ENCODE data around the gene FOXR1. TPM values are rescaled to one million over a fixed set of nuclear protein-coding genes. Genes with fewer than 3 reads are reported as not detected.

The FOXR1 gene, protein sequence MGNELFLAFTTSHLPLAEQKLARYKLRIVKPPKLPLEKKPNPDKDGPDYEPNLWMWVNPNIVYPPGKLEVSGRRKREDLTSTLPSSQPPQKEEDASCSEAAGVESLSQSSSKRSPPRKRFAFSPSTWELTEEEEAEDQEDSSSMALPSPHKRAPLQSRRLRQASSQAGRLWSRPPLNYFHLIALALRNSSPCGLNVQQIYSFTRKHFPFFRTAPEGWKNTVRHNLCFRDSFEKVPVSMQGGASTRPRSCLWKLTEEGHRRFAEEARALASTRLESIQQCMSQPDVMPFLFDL
- not detected in 2 replicates for total RNA-seq

DNA sequence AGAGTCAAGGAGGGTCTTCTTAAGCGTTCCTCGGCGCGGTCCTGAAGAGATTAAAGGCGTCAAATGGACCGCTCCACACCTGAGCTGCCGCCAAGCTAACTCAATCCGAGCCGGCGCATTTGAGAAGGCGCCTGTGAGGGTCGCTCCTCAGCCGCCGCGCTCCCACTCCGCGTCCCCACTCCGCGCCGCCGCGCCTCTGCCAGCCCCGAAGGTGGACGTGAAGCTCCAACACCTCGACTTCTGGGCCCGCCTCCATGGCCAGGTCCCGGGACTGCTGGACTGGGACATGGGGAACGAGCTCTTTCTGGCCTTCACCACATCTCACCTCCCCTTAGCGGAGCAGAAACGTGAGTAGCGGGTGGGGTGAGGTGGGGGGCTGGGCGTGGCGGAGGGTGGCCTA is at the start of gene FOXR1:
Gene FOXR1, plus strand, starts transcription at position 116 of the 400 bp plus-strand sequence. Its CDS starts 171 bp downstream, at position 287.

DNA sequence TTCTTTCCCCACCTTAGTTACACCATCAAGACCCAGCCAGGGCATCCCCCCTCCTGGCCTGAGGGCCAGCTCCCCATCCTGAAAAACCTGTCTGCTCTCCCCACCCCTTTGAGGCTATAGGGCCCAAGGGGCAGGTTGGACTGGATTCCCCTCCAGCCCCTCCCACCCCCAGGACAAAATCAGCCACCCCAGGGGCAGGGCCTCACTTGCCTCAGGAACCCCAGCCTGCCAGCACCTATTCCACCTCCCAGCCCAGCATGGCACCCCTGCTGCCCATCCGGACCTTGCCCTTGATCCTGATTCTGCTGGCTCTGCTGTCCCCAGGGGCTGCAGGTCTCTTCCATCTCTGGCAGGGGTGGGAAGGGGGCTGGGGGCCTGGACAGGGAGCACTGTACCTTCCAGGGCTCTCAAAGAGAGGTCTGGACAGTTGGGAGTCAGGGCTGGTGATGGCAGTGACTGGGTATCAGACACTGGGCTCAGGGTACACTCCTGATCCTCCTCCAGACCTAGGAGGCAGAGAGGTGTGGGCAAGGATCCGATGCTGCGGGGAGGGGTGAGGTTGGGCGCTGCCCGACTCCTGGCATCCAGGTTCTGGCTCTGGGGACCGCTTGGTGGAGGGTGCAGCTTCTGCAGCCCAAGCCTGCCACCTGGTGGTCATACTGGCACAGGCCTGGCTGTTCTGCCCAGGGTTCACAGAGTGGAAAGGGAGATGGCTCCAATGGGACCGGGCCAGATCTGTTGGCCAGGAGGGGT is 15.3 kb upstream of the FOXR1 start, which contains the start of gene UPK2:
Gene UPK2, plus strand, starts transcription at position 205 of the 753 bp plus-strand sequence. Its CDS starts 53 bp downstream, at position 258.

DNA sequence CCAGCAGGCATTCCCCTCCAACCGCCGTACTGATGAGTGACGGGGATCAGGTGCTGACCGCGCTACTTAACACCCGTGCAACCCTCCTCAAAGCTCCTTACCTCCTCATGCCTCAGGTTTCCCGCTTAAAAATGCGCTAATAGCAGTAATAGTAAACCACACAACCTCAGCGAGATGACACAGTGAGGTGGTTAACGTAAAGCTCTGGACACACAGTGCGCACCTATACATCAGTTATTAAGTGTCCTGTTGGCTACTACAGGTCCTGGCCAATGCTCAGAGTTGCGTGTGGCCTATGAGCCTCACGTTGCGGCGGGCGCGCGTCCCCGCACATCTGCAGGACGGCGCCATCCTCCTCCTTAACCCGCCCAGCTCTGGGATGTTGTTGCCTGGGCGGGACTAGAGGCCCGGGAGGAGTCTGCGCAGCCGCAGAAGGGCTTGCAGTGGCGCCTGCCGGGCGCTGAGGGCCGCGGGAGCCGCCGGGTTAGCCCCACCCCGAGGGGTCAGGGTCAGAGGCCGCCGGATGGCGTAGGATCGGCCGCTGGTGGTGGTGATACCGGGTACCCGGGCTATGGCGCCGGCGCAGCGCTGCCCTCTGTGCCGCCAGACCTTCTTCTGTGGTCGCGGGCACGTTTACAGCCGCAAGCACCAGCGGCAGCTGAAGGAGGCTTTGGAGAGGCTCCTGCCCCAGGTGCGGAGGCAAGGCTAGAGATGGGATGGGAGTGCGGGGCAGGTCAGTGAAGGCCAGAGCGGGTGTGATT is 26.2 kb downstream of the FOXR1 start, which contains the start of gene CENATAC:
Gene CENATAC, plus strand, starts transcription at position 512 of the 761 bp plus-strand sequence. Its CDS starts 60 bp downstream, at position 572.

DNA sequence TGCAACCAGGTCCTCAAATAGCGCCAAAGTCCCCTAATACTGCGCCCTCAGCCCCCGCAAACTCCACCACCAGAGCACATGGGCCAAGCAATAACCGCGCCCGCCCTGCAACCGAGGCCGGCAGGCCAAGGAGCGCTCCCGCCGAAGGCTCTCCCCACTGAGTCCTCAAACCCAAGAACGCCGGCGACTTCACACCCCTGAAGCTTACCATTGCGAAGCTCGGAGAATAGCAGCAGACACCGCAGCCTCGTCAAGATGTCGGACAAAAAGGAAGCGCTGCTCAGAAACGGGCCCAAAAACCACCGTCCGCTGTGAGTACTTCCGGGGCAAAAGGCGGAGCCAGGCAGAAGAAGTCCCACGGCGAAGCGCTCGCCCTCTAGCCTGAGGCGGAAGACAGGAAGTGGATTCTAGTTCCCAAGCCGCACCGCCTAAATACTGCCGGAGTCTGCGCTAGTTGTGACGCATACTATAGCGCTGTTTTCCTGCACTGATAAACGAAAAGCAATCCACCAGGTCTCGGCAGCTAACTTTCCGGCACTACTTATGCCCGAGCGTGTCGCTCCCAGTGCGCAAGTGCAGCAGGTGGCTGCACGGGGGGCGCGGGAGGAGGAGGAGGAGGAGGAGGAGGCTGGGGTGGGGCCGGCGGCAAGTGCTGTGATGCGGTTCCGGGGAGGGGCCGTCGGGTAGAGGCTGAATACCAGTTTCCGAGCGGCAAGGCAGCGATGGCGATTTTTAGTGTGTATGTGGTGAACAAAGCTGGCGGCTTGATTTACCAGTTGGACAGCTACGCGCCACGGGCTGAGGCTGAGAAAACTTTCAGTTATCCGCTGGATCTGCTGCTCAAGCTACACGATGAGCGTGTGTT is 46.7 kb downstream of the FOXR1 start, which contains the start of the genes RPS25 and TRAPPC4:
Gene RPS25, minus strand, starts transcription at position 270 of the 865 bp plus-strand sequence. Its CDS starts 59 bp downstream, at position 211.
Gene TRAPPC4, plus strand, starts transcription at position 693 of the 865 bp plus-strand sequence. Its CDS starts 30 bp downstream, at position 723.

DNA sequence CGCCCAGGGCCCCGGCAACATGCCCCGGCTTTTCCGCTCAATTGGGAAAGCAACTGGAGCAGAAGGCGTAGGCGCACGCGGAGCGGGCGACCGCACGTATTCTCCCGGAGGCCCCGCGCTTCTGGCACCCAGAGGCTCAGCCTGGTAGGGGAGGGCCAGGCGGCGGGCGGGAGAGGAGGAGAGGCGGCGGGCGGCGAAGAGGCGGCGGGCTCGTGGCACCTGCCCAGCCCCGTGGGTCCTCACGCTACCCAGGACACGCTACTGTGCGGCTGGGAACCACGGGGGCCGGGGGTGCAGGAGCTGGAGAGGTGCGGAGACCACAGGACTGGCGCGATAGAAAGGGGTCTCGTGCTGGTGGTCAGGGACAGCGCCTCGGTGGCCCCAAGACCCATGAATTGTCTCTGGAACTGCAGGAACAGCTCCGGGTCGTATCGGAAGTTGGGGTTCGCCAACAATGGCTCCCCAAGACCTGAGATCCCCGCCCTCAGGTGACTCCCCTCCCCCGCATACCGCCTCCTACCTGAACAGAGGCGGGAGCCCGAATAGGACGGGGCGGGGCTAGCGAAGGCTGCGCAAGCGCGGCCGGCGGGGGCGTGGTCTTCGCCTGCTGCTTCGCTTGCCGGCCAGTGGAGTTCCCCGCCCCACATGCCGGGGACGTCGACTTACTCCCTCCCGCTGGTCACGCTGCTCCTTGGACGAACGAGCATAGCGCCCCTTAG is 58.9 kb downstream of the FOXR1 start, which contains the start of gene SLC37A4:
Gene SLC37A4, minus strand, starts transcription at position 549 of the 719 bp plus-strand sequence.

Other genes with a start within 250 kb of the FOXR1 start
- 46.0 and 63.8 TPM in 2 replicates for gene DDX6, start 180.6 kb upstream of the FOXR1 start, total RNA-seq
- gene CXCR5, start 87.9 kb upstream of the FOXR1 start, total RNA-seq = not detected in 2 replicates
- 12.6 and 12.7 TPM in 2 replicates for gene BCL9L, start 45.8 kb upstream of the FOXR1 start, total RNA-seq
- not detected in 2 replicates for gene UPK2, start 15.5 kb upstream of the FOXR1 start, total RNA-seq
- gene CENATAC, start 26.4 kb downstream of the FOXR1 start, total RNA-seq = 5.7 and 5.9 TPM in 2 replicates
- gene RPS25, start 46.6 kb downstream of the FOXR1 start, total RNA-seq = 1,582 and 1,602 TPM in 2 replicates
- gene TRAPPC4, start 47.0 kb downstream of the FOXR1 start, total RNA-seq = 68.0 and 84.3 TPM in 2 replicates
- 17.9 and 22.6 TPM in 2 replicates for gene SLC37A4, start 59.1 kb downstream of the FOXR1 start, total RNA-seq
- 120 and 121 TPM in 2 replicates for gene HYOU1, start 85.4 kb downstream of the FOXR1 start, total RNA-seq
- 25.1 and 25.7 TPM in 2 replicates for gene VPS11, start 96.1 kb downstream of the FOXR1 start, total RNA-seq
- 9.1 and 14.7 TPM in 2 replicates for gene HMBS, start 113.1 kb downstream of the FOXR1 start, total RNA-seq
- gene DPAGT1, start 130.1 kb downstream of the FOXR1 start, total RNA-seq = 31.6 and 44.5 TPM in 2 replicates
- gene C2CD2L, start 135.6 kb downstream of the FOXR1 start, total RNA-seq = 7.3 and 10.4 TPM in 2 replicates
- gene HINFP, start 149.8 kb downstream of the FOXR1 start, total RNA-seq = 8.2 and 15.8 TPM in 2 replicates
- 0.10 TPM in 1 of 2 replicates, not detected in the other for gene ABCG4, start 177.3 kb downstream of the FOXR1 start, total RNA-seq
- gene NLRX1, start 197.0 kb downstream of the FOXR1 start, total RNA-seq = 11.9 and 15.1 TPM in 2 replicates
- gene NHERF4, start 213.7 kb downstream of the FOXR1 start, total RNA-seq = not detected in 2 replicates
- 17.1 and 20.5 TPM in 2 replicates for gene CBL, start 234.6 kb downstream of the FOXR1 start, total RNA-seq